22Rv1 (cell line): ENCODE measurements around the gene HGF.

Experiments used
- H3K27ac ChIP-seq: fragments of 450-650 bp; 2 replicates; pipeline ENCODE4 v1.5.1; 2017
- CTCF ChIP-seq: fragments of 450-650 bp; IDR thresholded peaks from 2 replicates; pipeline ENCODE4 v1.5.1; 2017; ENCODE audit warnings: mild to moderate bottlenecking
- ZFX ChIP-seq: fragments of 450-650 bp; IDR thresholded peaks from 2 replicates; pipeline ENCODE4 v1.6.1; 2017; ENCODE audit warnings: antibody characterized with exemption, borderline replicate concordance

The HGF gene

DNA sequence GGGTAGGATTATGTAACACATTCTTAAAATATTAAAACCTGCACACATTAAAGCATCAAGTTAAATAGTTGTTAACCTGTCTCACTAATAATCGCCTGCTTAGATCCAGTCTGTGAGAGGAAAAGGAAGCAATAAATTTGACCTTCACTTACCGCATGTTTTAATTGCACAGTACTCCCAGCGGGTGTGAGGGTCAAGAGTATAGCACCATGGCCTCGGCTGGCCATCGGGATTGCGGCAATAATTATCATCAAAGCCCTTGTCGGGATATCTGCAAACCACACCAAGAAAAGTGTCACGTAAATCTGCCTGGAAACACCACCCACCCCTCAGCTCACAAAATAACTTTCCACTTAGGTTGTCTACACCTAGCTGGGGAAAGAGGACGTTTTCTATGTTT, 26.6 kb downstream of the HGF start:
- peak overlapping the region; percentile 44 for H3K27ac ChIP-seq

GRCh38 chr7:81740403-81740802, 29.4 kb downstream of the HGF start:
- TF ChIP-seq CTCF: no peak
- TF ChIP-seq ZFX: no peak
- peak overlapping the region; percentile 44 for H3K27ac ChIP-seq

More for the DNA sequence above, 26.6 kb downstream of the HGF start:
- TF ChIP-seq ZFX (no peak), CTCF (no peak)

GRCh38 chr7:81736091-81736490, 33.8 kb downstream of the HGF start:
- TF ChIP-seq CTCF (no peak), ZFX (no peak)
- H3K27ac ChIP-seq: peak overlapping the region; percentile 44

GRCh38 chr7:81725812-81726127, 44.1 kb downstream of the HGF start:
- peak overlapping the region; percentile 51 for H3K27ac ChIP-seq
- TF ChIP-seq CTCF (no peak), ZFX (no peak)

- TF ChIP-seq CTCF: no peak
- no peak for TF ChIP-seq ZFX
- peak overlapping the region; percentile 51 for H3K27ac ChIP-seq
Observed at GRCh38 chr7:81725003-81725811, 44.6 kb downstream of the HGF start.

GRCh38 chr7:81722250-81722649, 47.6 kb downstream of the HGF start:
- H3K27ac ChIP-seq: peak overlapping the region; percentile 92

GRCh38 chr7:81721437-81721836, 48.4 kb downstream of the HGF start:
- H3K27ac ChIP-seq: peak overlapping the region; percentile 92
- TF ChIP-seq CTCF (no peak), ZFX (no peak)

GRCh38 chr7:81719865-81720264, 50.0 kb downstream of the HGF start:
- H3K27ac ChIP-seq: peak overlapping the region; percentile 92
- TF ChIP-seq CTCF (no peak), ZFX (no peak)
